ENCODE data around the gene SCNN1A.

- TF ChIP-seq, protein P1, sequence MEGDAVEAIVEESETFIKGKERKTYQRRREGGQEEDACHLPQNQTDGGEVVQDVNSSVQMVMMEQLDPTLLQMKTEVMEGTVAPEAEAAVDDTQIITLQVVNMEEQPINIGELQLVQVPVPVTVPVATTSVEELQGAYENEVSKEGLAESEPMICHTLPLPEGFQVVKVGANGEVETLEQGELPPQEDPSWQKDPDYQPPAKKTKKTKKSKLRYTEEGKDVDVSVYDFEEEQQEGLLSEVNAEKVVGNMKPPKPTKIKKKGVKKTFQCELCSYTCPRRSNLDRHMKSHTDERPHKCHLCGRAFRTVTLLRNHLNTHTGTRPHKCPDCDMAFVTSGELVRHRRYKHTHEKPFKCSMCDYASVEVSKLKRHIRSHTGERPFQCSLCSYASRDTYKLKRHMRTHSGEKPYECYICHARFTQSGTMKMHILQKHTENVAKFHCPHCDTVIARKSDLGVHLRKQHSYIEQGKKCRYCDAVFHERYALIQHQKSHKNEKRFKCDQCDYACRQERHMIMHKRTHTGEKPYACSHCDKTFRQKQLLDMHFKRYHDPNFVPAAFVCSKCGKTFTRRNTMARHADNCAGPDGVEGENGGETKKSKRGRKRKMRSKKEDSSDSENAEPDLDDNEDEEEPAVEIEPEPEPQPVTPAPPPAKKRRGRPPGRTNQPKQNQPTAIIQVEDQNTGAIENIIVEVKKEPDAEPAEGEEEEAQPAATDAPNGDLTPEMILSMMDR (conservative IDR thresholded peaks at IDR 0.05; ENCODE audit: low read depth, low read length) = no peak
- TF ChIP-seq NFE2L2 (IDR thresholded peaks at IDR 0.05; ENCODE audit: low read depth, low read length) = no peak
- no peak for TF ChIP-seq MAZ (IDR thresholded peaks at IDR 0.05; ENCODE audit: borderline replicate concordance, low read depth, low read length)
- TF ChIP-seq, protein P2, sequence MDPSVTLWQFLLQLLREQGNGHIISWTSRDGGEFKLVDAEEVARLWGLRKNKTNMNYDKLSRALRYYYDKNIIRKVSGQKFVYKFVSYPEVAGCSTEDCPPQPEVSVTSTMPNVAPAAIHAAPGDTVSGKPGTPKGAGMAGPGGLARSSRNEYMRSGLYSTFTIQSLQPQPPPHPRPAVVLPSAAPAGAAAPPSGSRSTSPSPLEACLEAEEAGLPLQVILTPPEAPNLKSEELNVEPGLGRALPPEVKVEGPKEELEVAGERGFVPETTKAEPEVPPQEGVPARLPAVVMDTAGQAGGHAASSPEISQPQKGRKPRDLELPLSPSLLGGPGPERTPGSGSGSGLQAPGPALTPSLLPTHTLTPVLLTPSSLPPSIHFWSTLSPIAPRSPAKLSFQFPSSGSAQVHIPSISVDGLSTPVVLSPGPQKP (IDR thresholded peaks at IDR 0.05; ENCODE audit: borderline replicate concordance, low read depth, low read length) = no peak
- TF ChIP-seq FOS (IDR thresholded peaks at IDR 0.05; ENCODE audit: low read depth, low read length) = no peak
- no peak for TF ChIP-seq POLR2A (IDR thresholded peaks at IDR 0.05; ENCODE audit: low read depth, low read length)
- no peak for TF ChIP-seq MXI1 (IDR thresholded peaks at IDR 0.05; ENCODE audit: borderline replicate concordance, low read depth, low read length)
- TF ChIP-seq RCOR1 (IDR thresholded peaks at IDR 0.05; ENCODE audit: insufficient replicate concordance, low read length) = no peak
- TF ChIP-seq SMC3 (IDR thresholded peaks at IDR 0.05; ENCODE audit: low read depth, low read length) = no peak
- TF ChIP-seq RAD21 (IDR thresholded peaks at IDR 0.05; ENCODE audit: low read length) = no peak
- TF ChIP-seq MAFK (IDR thresholded peaks at IDR 0.05; ENCODE audit: low read depth, low read length) = no peak
- TF ChIP-seq CEBPB (IDR thresholded peaks at IDR 0.05; ENCODE audit: low read depth, low read length) = no peak
Observed at GRCh38 chr12:6318440-6318879, 56.9 kb downstream of the SCNN1A start.

Measured in IMR-90 (cell line).